LNCAP (cell line): Measurements from ENCODE around the gene SPDYE18.
"Not testable (repeated sequence)": the region's sequence is repeated elsewhere in the genome, so short reads cannot be mapped to it uniquely, and the experiment has no call there.

ENCODE experiments used
- TF ChIP-seq, protein P1 (sequence below): fragments of 450-650 bp; IDR thresholded peaks from 2 replicates; pipeline ENCODE4 v1.5.1; 2017; ENCODE audit warnings: mild to moderate bottlenecking

SPDYE18 gene, protein sequence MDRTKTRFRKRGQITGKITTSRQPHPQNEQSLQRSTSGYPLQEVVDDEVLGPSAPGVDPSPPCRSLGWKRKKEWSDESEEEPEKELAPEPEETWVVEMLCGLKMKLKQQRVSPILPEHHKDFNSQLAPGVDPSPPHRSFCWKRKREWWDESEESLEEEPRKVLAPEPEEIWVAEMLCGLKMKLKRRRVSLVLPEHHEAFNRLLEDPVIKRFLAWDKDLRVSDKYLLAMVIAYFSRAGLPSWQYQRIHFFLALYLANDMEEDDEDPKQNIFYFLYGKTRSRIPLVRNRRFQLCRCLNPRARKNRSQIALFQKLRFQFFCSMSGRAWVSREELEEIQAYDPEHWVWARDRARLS

DNA sequence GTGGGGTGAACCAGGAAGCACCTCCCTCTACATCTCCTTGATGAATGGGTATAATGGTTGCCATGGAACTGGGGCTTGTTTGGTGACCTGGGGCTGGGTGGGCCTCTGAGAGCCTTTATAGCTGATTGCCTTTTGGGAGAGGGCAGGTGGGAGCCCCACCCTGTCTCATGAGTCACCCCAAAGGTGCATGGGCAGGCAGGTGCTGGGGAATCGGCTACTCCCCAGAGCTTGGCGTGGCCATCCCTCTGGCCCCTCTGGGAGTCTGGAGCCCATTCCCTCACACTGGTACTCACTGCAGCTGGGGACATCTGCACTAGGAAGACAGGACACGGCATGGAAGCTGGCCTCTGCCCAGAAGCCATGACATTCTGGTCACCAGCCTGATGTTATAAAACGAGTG, at the start of gene SPDYE18:
Gene SPDYE18, minus strand, starts transcription at position 2 of the 400 bp plus-strand sequence. CDS start 2,046 bp downstream, outside the sequence.
- TF ChIP-seq, protein P1, sequence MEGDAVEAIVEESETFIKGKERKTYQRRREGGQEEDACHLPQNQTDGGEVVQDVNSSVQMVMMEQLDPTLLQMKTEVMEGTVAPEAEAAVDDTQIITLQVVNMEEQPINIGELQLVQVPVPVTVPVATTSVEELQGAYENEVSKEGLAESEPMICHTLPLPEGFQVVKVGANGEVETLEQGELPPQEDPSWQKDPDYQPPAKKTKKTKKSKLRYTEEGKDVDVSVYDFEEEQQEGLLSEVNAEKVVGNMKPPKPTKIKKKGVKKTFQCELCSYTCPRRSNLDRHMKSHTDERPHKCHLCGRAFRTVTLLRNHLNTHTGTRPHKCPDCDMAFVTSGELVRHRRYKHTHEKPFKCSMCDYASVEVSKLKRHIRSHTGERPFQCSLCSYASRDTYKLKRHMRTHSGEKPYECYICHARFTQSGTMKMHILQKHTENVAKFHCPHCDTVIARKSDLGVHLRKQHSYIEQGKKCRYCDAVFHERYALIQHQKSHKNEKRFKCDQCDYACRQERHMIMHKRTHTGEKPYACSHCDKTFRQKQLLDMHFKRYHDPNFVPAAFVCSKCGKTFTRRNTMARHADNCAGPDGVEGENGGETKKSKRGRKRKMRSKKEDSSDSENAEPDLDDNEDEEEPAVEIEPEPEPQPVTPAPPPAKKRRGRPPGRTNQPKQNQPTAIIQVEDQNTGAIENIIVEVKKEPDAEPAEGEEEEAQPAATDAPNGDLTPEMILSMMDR = not testable (repeated sequence)

DNA sequence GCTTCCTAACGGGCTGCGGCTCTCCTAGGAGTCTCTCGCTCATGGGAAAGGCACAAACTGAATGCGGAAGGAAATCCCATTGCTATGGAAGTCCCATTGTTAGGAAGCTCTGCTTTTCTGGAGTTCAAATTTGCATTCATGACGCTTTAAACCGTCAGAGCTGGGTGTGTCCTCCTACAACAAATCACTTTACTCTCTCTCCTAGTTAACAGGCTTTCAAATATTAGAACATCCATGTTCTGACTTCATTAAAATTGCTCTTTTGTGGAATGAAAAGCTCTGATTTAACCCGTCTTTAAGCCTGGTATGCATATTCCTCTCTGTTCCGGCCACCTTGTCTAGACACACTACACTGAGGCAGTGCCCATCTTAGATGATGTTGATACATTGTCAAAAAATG, 30.1 kb downstream of the SPDYE18 start, which contains the start of gene SPDYE17:
Gene SPDYE17, minus strand, starts transcription at position 101 of the 400 bp plus-strand sequence. CDS start 1,791 bp downstream, outside the sequence.
- TF ChIP-seq, protein P1 = not testable (repeated sequence)
